GM19328 (cell line): Measurements from ENCODE around the gene SLC22A25.
"Not testable (repeated sequence)": the region's sequence is repeated elsewhere in the genome, so short reads cannot be mapped to it uniquely, and the experiment has no call there.

Experiments used
- ATAC-seq: cut with Tn5 transposase; IDR thresholded peaks from one replicate; pipeline ENCODE4 v1.9.1; 2021; ENCODE audit warnings: mild to moderate bottlenecking, moderate library complexity; ENCODE audit not compliant: unreplicated experiment

SLC22A25 gene

GRCh38 chr11:63243533-63243932, at the start of gene SLC22A25:
Gene SLC22A25, minus strand, starts transcription at chr11:63243599. Its CDS starts 13,947 bp downstream, at chr11:63229652.
- no peak for ATAC-seq

GRCh38 chr11:63290285-63290684, 46.9 kb upstream of the SLC22A25 start:
- no peak for ATAC-seq

- ATAC-seq: no peak
Measured at GRCh38 chr11:63289658-63290057, 46.3 kb upstream of the SLC22A25 start.

- no peak for ATAC-seq
Measured at GRCh38 chr11:63282579-63282978, 39.2 kb upstream of the SLC22A25 start.

GRCh38 chr11:63280920-63281319, 37.5 kb upstream of the SLC22A25 start:
- no peak for ATAC-seq

- no peak for ATAC-seq
Measured at GRCh38 chr11:63277345-63277943, 34.0 kb upstream of the SLC22A25 start.

GRCh38 chr11:63274776-63275175, 31.4 kb upstream of the SLC22A25 start:
- ATAC-seq: no peak

GRCh38 chr11:63273685-63274084, 30.3 kb upstream of the SLC22A25 start:
- no peak for ATAC-seq

- ATAC-seq: no peak
Measured at GRCh38 chr11:63262547-63262946, 19.1 kb upstream of the SLC22A25 start.

- ATAC-seq: no peak
Measured at GRCh38 chr11:63251312-63251711, 7.9 kb upstream of the SLC22A25 start.

- ATAC-seq: no peak
Measured at GRCh38 chr11:63250162-63251050, 7.0 kb upstream of the SLC22A25 start.

- no peak for ATAC-seq
Measured at GRCh38 chr11:63248966-63249365, 5.6 kb upstream of the SLC22A25 start.

GRCh38 chr11:63247237-63248002, 4.0 kb upstream of the SLC22A25 start:
- ATAC-seq: not testable (repeated sequence)

GRCh38 chr11:63246045-63246444, 2.6 kb upstream of the SLC22A25 start:
- ATAC-seq: no peak

GRCh38 chr11:63244862-63245261, 1.5 kb upstream of the SLC22A25 start:
- no peak for ATAC-seq

GRCh38 chr11:63242089-63242781, 1.2 kb downstream of the SLC22A25 start:
- ATAC-seq: no peak

- ATAC-seq: no peak
Measured at GRCh38 chr11:63240791-63241379, 2.5 kb downstream of the SLC22A25 start.

GRCh38 chr11:63240098-63240497, 3.3 kb downstream of the SLC22A25 start:
- no peak for ATAC-seq

GRCh38 chr11:63239254-63239653, 4.1 kb downstream of the SLC22A25 start:
- ATAC-seq: no peak

GRCh38 chr11:63237413-63237812, 6.0 kb downstream of the SLC22A25 start:
- ATAC-seq: no peak
